HepG2 (cell line): ENCODE measurements around the gene TGM2. TPM values are rescaled to one million over a fixed set of nuclear protein-coding genes. Genes with fewer than 3 reads are reported as not detected.

Source experiments
- AGO1 ChIP-seq: fragments of 200-400 bp; formaldehyde crosslinking; IDR thresholded peaks from 2 replicates; pipeline ENCODE4 v1.6.1; 2017; ENCODE audit warnings: mild to moderate bottlenecking, low read depth, low read length, moderate library complexity; ENCODE audit not compliant: poor library complexity, severe bottlenecking
- ARNT ChIP-seq: fragments of 450-650 bp; IDR thresholded peaks from 2 replicates; pipeline ENCODE4 v1.6.1; 2017
- FOXC1 ChIP-seq: sonication (generic); formaldehyde crosslinking; IDR thresholded peaks from 2 replicates; pipeline ENCODE4 v1.8.0; 2022; ENCODE audit warnings: mild to moderate bottlenecking, missing genetic modification reagents, borderline replicate concordance
- KDM4B ChIP-seq: sonication (generic); formaldehyde crosslinking; IDR thresholded peaks from 2 replicates; pipeline ENCODE4 v1.4.0; 2020; ENCODE audit warnings: missing genetic modification reagents
- MBD4 ChIP-seq: IDR thresholded peaks from 2 replicates; pipeline ENCODE4 v1.6.1; 2012; ENCODE audit warnings: low read length, inconsistent platforms, borderline replicate concordance
- MZF1 ChIP-seq: sonication (generic); formaldehyde crosslinking; IDR thresholded peaks from 2 replicates; pipeline ENCODE4 v1.8.1; 2023; ENCODE audit warnings: mild to moderate bottlenecking, missing genetic modification reagents, borderline replicate concordance
- RELA ChIP-seq: sonication (generic); formaldehyde crosslinking; IDR thresholded peaks from 2 replicates; pipeline ENCODE4 v1.4.0; 2020; ENCODE audit warnings: missing genetic modification reagents
- REPIN1 ChIP-seq: sonication (generic); formaldehyde crosslinking; IDR thresholded peaks from 2 replicates; pipeline ENCODE4 v1.8.0; 2022; ENCODE audit warnings: missing genetic modification reagents, low read depth, mild to moderate bottlenecking, borderline replicate concordance
- SOX6 ChIP-seq, 2 experiments: fragments of 450-650 bp in 1 of 2; sonication (generic) in 1 of 2; formaldehyde crosslinking in 1 of 2; IDR thresholded peaks; 2 replicates each; pipeline versions ENCODE4 v1.4.0 to v1.6.1; 2017 to 2020; ENCODE audit warnings: antibody characterized with exemption in 1 of 2, mild to moderate bottlenecking in 1 of 2, missing genetic modification reagents in 1 of 2
- ZFY ChIP-seq: sonication (generic); formaldehyde crosslinking; IDR thresholded peaks from 2 replicates; pipeline ENCODE4 v1.4.0; 2020; ENCODE audit warnings: missing genetic modification reagents
- ZNF550 ChIP-seq: sonication (generic); formaldehyde crosslinking; IDR thresholded peaks from 2 replicates; pipeline ENCODE4 v1.4.0; 2020; ENCODE audit warnings: mild to moderate bottlenecking, missing genetic modification reagents, borderline replicate concordance
- ZNF775 ChIP-seq: sonication (generic); formaldehyde crosslinking; IDR thresholded peaks from 2 replicates; pipeline ENCODE4 v1.4.0; 2020; ENCODE audit warnings: missing genetic modification reagents, mild to moderate bottlenecking, moderate library complexity, borderline replicate concordance
- ZNF883 ChIP-seq: sonication (generic); formaldehyde crosslinking; IDR thresholded peaks from 2 replicates; pipeline ENCODE4 v1.5.1; 2020; ENCODE audit warnings: mild to moderate bottlenecking, missing genetic modification reagents; ENCODE audit errors: not compliant biosample characterization
- polyA plus RNA-seq, 8 experiments: library from polyadenylated mRNA; depleted of rRNA in 3 of 8; stranded (reverse) in 7 of 8; unstranded in 1 of 8; fragments of >200 nt; fragmentation: Illumina TruSeq in 4 of 8; extraction: Trizol in 4 of 8; gene quantifications; 2 replicates each; pipeline versions ENCODE4 v1.2.1 to v1.2.3, GENCODE V29; 2011 to 2016; ENCODE audit warnings: low read depth in 4 of 8, missing spikeins in 1 of 8, mixed read lengths in 1 of 8; ENCODE audit not compliant: insufficient read depth in 1 of 8
- total RNA-seq, 5 experiments: library from RNA; depleted of rRNA; stranded (reverse); fragments of >200 nt; fragmentation: Illumina TruSeq; extraction: Trizol; gene quantifications; 2 replicates each; pipeline ENCODE4 v1.2.3, GENCODE V29; 2016; ENCODE audit warnings: low read depth in 1 of 5
- TF ChIP-seq, protein P1 (sequence below), 2 experiments: fragments of 450-650 bp in 1 of 2; sonication (generic) in 1 of 2; formaldehyde crosslinking; IDR thresholded peaks; 2 replicates each; pipeline versions ENCODE4 v1.5.0 to v1.8.0; 2020 to 2022; ENCODE audit warnings: mild to moderate bottlenecking in 1 of 2, missing genetic modification reagents in 1 of 2
- TF ChIP-seq, protein P2 (sequence below): sonication (generic); formaldehyde crosslinking; IDR thresholded peaks from 2 replicates; pipeline ENCODE4 v1.4.0; 2020; ENCODE audit warnings: missing genetic modification reagents
- TF ChIP-seq, protein P3 (sequence below): sonication (generic); formaldehyde crosslinking; IDR thresholded peaks from 2 replicates; pipeline ENCODE4 v1.4.0; 2020; ENCODE audit warnings: mild to moderate bottlenecking, missing genetic modification reagents
- TF ChIP-seq, protein P4 (sequence below): sonication (generic); formaldehyde crosslinking; IDR thresholded peaks from 2 replicates; pipeline ENCODE4 v1.5.0; 2020; ENCODE audit warnings: mild to moderate bottlenecking, missing genetic modification reagents, borderline replicate concordance

Gene TGM2
- total and polyA plus RNA-seq, 2 of the 13 experiments (the other 11 are each of a cell fraction or from before 2014, with no cell fraction given), result 4.2 to 46.4 TPM

DNA sequence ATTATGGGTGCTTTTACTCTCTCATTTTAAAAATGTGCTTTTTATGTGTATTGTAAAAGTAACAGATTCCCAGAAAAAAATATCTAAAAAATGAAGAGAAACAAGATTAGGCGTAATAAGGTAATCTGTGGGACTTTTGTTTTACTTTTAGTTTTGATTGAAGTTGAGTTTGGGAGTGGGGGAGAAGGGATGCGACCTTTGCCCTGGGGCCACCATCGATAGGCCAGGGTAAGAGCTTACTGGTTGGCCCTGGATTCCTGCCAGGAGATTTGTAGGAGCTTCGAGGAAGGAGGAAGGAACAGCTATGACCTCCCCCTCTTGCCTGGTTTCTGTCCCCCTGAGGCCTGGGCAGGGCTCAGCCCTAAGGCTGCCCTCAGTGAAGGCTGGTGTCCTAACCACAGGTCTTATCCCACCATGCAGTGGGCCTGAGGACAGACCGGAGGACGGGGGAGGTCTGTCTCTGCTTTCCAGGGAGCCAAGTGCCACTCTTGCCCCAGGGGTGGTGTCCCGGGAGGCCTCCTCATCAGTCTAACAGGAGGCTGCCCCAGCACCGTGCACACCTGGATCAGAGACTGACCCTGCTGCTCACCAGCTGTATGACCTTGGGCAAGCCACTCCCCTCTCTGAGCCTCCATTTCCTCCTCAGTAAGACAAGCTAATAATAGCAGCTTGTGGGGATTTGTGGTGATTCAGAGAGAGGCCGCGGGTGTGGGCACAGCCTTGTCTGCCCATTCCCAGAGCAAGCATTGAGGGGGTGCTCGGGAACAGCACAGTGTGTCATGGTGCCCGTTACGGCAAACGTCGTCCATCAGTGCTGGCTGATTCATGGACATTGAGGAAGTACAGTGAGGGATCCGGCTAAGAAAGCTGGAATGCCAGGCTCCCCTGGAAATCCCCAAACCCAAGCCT, 21.2 kb downstream of the TGM2 start (continued):
- TF ChIP-seq, protein P1, sequence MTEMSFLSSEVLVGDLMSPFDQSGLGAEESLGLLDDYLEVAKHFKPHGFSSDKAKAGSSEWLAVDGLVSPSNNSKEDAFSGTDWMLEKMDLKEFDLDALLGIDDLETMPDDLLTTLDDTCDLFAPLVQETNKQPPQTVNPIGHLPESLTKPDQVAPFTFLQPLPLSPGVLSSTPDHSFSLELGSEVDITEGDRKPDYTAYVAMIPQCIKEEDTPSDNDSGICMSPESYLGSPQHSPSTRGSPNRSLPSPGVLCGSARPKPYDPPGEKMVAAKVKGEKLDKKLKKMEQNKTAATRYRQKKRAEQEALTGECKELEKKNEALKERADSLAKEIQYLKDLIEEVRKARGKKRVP (CRISPR knock-in tag; IDR thresholded peaks at IDR 0.05), result peak in 1 of 2 experiments; percentile 53; a peak in 1 of 4 replicates
- TF ChIP-seq MBD4 (no peak), REPIN1 (CRISPR knock-in tag) (no peak), SOX6 (IDR thresholded peaks at IDR 0.05) (no peak), SOX6 (CRISPR knock-in tag; IDR thresholded peaks at IDR 0.05) (no peak; the same call in none of the 2 replicates), ZNF883 (CRISPR knock-in tag) (peak; percentile 59), ZNF775 (CRISPR knock-in tag) (no peak), FOXC1 (CRISPR knock-in tag) (no peak), MZF1 (peak; percentile 81; the same call in 1 of the 2 replicates), ARNT (no peak), KDM4B (CRISPR knock-in tag) (no peak), RELA (CRISPR knock-in tag) (no peak), AGO1 (no peak), ZNF550 (CRISPR knock-in tag) (0 out of 2 replicates have a peak, but pooled peaks have one; percentile 4), ZFY (CRISPR knock-in tag) (peak; percentile 77)
- TF ChIP-seq, protein P2, sequence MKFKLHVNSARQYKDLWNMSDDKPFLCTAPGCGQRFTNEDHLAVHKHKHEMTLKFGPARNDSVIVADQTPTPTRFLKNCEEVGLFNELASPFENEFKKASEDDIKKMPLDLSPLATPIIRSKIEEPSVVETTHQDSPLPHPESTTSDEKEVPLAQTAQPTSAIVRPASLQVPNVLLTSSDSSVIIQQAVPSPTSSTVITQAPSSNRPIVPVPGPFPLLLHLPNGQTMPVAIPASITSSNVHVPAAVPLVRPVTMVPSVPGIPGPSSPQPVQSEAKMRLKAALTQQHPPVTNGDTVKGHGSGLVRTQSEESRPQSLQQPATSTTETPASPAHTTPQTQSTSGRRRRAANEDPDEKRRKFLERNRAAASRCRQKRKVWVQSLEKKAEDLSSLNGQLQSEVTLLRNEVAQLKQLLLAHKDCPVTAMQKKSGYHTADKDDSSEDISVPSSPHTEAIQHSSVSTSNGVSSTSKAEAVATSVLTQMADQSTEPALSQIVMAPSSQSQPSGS (CRISPR knock-in tag), result no peak
- TF ChIP-seq, protein P3, sequence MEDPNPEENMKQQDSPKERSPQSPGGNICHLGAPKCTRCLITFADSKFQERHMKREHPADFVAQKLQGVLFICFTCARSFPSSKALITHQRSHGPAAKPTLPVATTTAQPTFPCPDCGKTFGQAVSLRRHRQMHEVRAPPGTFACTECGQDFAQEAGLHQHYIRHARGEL (CRISPR knock-in tag), result no peak
- TF ChIP-seq, protein P4, sequence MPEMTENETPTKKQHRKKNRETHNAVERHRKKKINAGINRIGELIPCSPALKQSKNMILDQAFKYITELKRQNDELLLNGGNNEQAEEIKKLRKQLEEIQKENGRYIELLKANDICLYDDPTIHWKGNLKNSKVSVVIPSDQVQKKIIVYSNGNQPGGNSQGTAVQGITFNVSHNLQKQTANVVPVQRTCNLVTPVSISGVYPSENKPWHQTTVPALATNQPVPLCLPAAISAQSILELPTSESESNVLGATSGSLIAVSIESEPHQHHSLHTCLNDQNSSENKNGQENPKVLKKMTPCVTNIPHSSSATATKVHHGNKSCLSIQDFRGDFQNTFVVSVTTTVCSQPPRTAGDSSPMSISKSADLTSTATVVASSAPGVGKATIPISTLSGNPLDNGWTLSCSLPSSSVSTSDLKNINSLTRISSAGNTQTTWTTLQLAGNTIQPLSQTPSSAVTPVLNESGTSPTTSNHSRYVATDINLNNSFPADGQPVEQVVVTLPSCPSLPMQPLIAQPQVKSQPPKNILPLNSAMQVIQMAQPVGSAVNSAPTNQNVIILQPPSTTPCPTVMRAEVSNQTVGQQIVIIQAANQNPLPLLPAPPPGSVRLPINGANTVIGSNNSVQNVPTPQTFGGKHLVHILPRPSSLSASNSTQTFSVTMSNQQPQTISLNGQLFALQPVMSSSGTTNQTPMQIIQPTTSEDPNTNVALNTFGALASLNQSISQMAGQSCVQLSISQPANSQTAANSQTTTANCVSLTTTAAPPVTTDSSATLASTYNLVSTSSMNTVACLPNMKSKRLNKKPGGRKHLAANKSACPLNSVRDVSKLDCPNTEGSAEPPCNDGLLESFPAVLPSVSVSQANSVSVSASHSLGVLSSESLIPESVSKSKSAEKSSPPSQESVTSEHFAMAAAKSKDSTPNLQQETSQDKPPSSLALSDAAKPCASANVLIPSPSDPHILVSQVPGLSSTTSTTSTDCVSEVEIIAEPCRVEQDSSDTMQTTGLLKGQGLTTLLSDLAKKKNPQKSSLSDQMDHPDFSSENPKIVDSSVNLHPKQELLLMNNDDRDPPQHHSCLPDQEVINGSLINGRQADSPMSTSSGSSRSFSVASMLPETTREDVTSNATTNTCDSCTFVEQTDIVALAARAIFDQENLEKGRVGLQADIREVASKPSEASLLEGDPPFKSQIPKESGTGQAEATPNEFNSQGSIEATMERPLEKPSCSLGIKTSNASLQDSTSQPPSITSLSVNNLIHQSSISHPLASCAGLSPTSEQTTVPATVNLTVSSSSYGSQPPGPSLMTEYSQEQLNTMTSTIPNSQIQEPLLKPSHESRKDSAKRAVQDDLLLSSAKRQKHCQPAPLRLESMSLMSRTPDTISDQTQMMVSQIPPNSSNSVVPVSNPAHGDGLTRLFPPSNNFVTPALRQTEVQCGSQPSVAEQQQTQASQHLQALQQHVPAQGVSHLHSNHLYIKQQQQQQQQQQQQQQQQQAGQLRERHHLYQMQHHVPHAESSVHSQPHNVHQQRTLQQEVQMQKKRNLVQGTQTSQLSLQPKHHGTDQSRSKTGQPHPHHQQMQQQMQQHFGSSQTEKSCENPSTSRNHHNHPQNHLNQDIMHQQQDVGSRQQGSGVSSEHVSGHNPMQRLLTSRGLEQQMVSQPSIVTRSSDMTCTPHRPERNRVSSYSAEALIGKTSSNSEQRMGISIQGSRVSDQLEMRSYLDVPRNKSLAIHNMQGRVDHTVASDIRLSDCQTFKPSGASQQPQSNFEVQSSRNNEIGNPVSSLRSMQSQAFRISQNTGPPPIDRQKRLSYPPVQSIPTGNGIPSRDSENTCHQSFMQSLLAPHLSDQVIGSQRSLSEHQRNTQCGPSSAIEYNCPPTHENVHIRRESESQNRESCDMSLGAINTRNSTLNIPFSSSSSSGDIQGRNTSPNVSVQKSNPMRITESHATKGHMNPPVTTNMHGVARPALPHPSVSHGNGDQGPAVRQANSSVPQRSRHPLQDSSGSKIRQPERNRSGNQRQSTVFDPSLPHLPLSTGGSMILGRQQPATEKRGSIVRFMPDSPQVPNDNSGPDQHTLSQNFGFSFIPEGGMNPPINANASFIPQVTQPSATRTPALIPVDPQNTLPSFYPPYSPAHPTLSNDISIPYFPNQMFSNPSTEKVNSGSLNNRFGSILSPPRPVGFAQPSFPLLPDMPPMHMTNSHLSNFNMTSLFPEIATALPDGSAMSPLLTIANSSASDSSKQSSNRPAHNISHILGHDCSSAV (CRISPR knock-in tag), result peak; percentile 67; the same call in 1 of the 2 replicates
